GM18511 (cell line): Measurements from ENCODE around the gene SDHAF2.
"Not testable (repeated sequence)": the region's sequence is repeated elsewhere in the genome, so short reads cannot be mapped to it uniquely, and the experiment has no call there.

Experiments used
- ATAC-seq: cut with Tn5 transposase; IDR thresholded peaks from one replicate; pipeline ENCODE4 v1.9.1; 2021; ENCODE audit warnings: mild to moderate bottlenecking, moderate library complexity; ENCODE audit not compliant: unreplicated experiment

SDHAF2 gene

DNA sequence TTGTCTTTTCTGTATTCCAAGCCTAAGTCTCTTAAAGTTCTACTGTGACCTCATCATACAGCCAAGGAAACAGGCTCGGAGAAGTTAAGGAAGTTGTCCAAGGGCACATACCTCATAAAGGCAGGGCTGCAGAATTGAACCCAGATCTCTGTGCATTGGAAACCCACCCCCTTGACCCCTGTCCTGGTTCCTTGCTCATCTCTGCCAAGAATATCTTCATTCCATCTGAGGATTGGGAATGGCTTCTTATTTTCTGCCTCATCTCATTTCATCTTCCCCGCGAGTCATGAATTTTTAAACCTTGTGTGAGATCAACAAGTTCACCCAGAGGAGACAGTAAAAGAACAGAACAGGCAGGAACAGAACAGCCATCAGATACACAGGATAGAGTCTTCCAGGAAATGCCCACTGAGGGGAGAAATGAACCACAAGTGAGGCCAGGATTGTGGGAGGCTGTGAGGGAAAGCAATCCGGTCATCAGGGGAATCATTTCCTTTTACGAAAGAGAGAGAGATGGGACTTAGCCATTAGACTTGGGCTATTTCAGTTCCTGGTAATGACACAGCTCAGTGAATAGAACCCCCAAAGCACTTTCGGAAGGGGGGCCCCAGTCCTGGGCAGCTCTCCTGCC, 44.2 kb downstream of the SDHAF2 start:
- no peak for ATAC-seq

- no peak for ATAC-seq
These were observed 45.5 kb downstream of the SDHAF2 start for GRCh38 chr11:61475433-61475832.

DNA sequence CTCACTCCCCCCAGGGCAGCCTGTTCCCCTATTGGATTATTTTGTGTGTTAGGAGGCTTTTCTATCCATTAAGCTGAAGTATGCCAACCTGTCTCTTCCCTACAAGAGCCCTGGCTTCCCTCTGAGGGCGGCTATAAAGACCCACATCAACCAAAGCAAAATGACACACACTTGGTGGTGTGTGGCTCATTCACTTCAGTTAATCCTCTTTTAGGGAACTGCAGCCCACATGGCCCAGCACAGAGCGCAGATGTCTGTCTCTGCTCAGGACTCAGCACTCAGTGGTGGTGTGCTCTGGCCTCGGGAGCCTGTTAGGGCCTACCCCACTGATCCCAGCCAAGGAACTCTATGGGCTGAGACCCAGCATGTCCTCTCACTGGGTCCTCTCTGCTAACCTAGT, 46.4 kb downstream of the SDHAF2 start:
- no peak for ATAC-seq

GRCh38 chr11:61477126-61477525, 47.2 kb downstream of the SDHAF2 start:
- ATAC-seq: no peak

DNA sequence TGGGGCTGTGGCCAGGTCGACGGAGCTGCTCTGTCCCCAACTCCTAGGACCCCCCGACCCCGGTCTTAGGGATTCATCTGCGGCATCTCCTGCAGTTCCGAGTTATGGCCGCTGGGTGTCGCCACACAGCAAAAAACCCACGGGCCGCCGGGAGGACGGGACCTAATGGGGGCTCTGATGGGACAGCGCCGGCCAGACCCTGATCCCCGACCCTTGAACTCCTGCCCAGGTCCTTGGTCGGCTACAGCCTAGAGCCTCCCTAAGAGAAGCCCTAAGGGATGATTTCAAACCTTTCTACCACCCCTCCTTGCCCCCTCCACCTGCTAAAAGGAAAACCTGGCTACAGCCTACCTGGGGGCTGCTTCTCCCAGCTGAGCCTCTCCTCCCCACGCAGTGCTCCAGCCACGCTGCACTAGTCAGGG, 47.8 kb downstream of the SDHAF2 start:
- ATAC-seq: no peak

GRCh38 chr11:61479360-61480058, 49.6 kb downstream of the SDHAF2 start:
- ATAC-seq: not testable (repeated sequence)

GRCh38 chr11:61480261-61480993, 50.5 kb downstream of the SDHAF2 start:
- no peak for ATAC-seq

GRCh38 chr11:61480994-61481335, 51.0 kb downstream of the SDHAF2 start:
- ATAC-seq: no peak

DNA sequence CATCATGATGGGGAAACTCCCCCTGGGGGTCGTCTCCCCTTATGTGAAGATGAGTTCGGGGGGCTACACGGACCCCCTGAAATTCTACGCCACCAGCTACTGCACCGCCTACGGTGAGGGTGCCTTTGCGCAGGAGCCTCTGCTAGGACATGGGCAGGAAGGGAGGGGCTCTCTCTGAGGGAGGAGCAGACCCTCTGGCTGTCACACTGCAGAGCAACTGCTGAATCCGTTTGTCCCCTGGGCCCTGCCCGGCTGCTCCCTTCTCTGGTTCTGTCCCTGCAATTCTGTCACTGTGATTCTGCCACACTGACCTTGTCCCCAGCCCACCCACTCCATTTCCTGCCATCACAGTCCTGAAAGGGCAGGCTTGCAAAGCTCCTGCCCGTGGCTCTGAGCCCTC, 51.9 kb downstream of the SDHAF2 start:
- ATAC-seq: no peak

GRCh38 chr11:61482513-61482912, 52.6 kb downstream of the SDHAF2 start:
- ATAC-seq: no peak

DNA sequence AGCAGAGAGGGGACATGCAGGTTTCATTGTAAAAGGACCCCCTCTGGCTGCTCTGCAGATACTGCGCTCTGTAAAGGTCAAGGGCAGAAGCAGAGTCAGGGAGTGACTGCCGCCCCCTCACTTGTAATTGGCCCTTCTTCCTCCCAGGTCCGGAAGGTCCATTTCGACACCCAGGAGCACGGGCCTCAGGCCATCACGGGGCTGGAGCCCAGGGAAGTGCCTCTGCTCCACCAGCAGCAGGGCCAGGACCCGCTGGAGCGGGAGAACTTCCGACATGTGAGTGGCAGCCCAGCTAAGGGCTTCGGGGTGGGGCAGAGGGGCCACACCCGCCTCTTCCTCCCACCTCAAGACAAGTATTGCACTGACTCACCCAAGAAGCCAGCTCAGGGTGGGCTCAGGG, 54.6 kb downstream of the SDHAF2 start:
- ATAC-seq: no peak

GRCh38 chr11:61485080-61485479, 55.2 kb downstream of the SDHAF2 start:
- no peak for ATAC-seq

DNA sequence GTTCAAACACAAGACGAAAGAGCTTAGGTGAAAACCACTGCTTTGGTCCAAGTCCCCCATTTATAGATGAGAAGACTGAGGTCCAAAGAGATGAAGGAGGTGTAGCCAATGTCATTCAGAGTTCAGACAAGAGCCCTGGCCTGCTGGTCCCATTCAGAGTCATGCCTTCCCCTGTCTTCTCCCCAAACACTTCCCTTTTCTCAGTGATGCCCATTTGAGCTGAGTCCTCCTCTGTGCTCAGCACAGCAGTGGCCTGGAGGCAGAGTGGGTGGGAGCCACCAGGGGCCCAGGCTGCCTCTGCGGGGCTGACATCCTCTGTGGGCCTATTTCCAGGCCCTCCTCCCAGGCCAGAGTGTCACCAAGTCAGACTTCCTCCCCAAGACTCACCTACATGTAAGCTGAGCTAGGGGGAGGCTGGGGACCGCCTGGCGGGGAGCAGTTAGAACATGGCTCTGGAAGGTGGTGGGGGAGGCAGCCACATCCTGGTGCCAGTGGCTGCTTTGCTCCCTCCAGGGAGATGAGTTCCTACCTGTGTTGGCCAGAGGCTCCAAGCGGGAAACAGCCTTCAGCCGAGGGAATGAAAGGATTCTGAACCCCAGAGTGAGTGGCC, 56.2 kb downstream of the SDHAF2 start:
- no peak for ATAC-seq

DNA sequence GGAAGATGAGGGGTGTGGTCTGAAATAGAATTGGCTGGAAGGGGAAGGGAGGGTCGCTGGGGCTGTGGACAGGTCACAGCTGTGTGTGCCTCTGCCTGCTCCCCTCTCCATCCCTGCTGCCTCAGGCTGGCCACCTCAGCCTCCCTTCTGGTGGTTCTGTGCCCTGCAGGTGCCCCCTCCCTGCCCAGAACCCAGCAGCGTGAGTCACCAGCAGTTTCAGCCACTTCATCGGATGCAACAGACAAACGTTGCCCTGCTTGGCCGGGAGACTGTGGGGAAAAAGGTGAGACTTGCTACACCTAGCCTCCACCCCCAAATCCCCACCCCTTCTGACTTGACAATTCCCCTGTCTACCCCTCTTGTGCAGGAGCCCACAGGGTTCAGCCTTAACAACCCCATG, 56.9 kb downstream of the SDHAF2 start:
- no peak for ATAC-seq

DNA sequence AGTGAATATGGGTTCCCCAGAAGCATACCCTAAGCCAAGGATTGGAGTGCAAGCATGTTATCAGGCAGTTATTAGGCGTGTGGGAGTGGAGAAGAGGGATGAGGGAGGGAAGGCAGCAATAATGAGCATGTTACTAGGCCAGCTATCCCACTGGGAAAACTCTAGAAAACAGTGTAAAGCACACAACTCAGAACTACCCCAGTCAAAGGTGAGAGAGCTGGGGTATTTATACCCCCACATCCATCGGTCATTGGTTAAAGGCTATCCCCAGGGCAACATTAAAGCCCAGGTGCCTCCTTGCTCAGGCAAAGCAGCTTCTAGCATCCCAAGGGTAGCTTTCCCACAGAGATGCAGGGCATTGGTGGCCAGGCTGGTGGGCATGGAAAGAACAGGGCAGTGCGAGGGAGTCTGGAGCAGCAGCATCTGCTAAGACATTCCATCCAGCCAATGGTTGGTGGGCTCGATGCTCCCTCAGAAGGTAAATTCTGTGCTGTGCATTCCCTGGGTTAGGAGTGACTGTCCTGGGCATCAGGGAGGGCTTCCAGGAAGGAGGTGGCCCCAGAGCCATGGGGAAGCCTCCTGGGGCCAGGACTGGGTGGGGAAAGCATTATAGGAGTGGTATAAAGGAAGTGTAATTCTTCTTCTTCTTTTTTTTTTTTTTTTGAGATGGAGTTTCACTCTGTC, 57.6 kb downstream of the SDHAF2 start:
- ATAC-seq: no peak

GRCh38 chr11:61488651-61489291, 58.8 kb downstream of the SDHAF2 start:
- no peak for ATAC-seq

- no peak for ATAC-seq
These were observed 60.2 kb downstream of the SDHAF2 start for GRCh38 chr11:61489833-61490721.

GRCh38 chr11:61491736-61492395, 61.9 kb downstream of the SDHAF2 start:
- ATAC-seq: no peak

DNA sequence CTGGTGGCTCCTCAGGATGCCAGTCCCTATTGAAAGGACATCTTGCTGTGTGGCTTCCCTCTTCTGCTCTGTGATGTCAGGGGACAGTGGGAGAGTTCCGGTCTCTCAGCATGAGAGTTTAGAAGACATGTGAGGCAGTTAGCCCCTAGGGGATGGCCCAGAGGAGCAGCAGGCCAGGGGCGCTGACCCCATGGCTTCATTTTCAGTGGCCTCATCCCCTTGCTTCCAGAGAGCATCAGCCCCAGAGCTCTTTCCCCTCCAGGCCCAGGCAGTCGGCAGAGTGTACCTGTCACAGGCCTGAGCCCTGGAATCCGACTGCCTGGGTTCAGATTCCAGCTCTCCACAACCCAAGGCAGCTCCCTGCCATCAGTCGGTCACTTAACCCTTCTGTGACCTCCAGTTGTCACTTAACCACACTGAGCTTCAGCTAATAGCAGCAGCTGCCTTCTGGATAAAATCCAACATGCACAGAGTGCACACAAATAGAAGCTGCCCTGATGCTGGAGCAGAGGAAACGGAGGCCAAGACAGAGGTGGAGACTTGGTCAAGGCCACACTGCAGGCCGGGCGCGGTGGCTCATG, 64.5 kb downstream of the SDHAF2 start:
- ATAC-seq: no peak
